ENCODE data around the gene SCAMP4. TPM values are rescaled to one million over a fixed set of nuclear protein-coding genes. Genes with fewer than 3 reads are reported as not detected.
A peak's percentile ranks its signal among the peaks of the same experiment; 100 is the strongest.

Gene SCAMP4
- total and polyA plus RNA-seq, 5 donors from 2014 or later = 8.2 to 20.8 (median 11.4) TPM

DNA sequence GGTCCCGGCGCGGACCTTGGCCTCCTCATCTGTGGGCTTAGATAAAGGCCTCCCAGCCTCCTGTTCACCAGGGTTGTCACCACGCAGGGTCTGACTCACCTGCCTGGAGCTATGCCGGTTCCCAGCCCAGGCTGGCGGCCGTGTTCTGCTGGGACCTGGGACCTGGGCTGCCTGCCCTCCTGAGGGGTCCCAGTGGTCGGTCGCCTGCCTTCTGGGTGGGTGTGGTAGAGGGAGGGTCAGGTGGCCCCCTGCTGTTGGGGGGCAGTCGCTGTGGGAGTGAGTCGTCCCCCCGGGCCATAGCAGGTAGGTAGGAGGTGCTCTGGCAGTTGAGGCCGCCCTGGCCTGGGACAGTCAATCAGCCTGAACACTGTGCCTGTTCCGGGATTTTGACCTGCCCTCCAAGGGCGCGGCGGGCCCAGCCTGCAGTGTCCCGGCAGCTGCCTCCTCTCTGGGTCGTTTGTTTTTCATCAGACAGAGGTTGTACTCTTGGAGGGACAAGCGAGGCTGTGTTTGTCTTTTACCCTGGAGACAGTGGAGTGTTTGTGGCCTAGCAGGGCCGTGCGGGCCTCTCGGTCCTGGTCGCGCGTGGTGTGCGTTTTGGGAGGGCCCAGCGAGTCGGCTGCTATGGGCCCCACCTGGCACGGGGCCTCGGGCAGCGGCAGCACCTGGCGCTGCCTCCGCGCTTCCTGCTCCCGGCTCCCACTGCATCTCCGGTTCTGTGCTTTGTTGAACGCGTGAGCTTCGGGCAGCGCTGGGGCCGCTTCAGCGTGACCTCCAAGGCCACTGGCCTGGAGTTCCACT lies 2.6 kb downstream of the SCAMP4 start:
- Histone ChIP-seq H3K27ac (ENCODE audit: insufficient read depth, low read length, poor library complexity, severe bottlenecking) (no peak overlapping the region), H3K9me3 (ENCODE audit: control insufficient read depth in 2 of 2, low read length in 2 of 2) (no peaks in the 10 kb centered on the region), H3K27me3 (ENCODE audit: control insufficient read depth, insufficient read depth, low read length) (no peaks in the 10 kb centered on the region), H3K36me3 (ENCODE audit: control insufficient read depth, insufficient read depth, low read length) (peaks cover 1% of the 10 kb centered on the region), H3K4me3 (ENCODE audit: low read depth, low read length) (no peak overlapping the region), H3K4me1 (ENCODE audit: control insufficient read depth, insufficient read depth, low read length, poor library complexity, severe bottlenecking) (peaks cover 20% of the 10 kb centered on the region)
- Mint-ChIP-seq H3K4me3 (peak overlapping the region in 1 of 4 donors; percentile 65), H3K4me1 (peaks cover 0 to 39% (median 4%) of the 10 kb centered on the region in 4 donors), H3K36me3 (no peaks in the 10 kb centered on the region), H3K9me3 (peaks cover 0 to 2% (median 0%) of the 10 kb centered on the region in 7 donors), H3K27ac (peak overlapping the region in 1 of 3 donors; percentile 9), H3K27me3 (no peaks in the 10 kb centered on the region)
- DNase-seq (no peak), ATAC-seq (ENCODE audit: low read depth in 2 of 2) (no peak)

DNA sequence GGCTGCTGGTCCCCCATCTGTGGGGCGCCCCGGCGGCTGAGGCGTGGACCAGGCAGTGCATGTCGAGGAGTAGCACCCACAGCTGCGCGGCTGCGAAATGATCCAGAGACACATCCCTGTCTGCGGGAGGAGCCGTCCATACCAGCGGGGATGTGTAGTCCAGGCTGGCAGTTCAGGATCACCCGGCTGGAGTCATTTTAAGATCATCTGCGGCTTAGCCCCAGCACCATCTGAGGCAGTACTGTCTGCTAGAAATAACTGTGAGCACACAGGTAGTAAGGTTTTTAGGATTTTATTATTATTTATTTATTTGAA lies 3.1 kb downstream of the SCAMP4 start:
- H3K4me1 ChIP-seq (ENCODE audit: control insufficient read depth, insufficient read depth, low read length, poor library complexity, severe bottlenecking) = peaks cover 20% of the 10 kb centered on the region
- H3K4me1 Mint-ChIP-seq = peaks cover 0 to 35% (median 4%) of the 10 kb centered on the region in 4 donors
- no peak for ATAC-seq (ENCODE audit: low read depth in 2 of 2)

DNA sequence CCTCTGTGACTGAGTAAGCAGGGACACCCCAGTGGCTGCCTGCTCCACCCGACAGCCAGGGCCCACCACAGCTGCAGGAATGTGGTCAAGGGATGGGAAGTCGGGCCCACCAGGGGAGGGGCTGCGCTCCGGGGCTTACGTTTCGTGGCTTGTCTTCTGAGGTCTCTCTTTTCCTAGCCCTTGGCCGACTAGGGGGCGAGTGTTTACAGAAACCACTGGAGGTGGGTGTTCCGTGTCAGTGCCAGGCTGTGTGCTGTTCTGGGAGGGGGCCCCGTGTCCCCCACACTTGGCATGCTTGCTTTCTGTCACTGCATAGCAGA lies 4.5 kb downstream of the SCAMP4 start:
- peaks cover 3% of the 10 kb centered on the region for H3K36me3 Mint-ChIP-seq
- Histone ChIP-seq H3K27me3 (ENCODE audit: control insufficient read depth, insufficient read depth, low read length) (no peaks in the 10 kb centered on the region), H3K27ac (ENCODE audit: insufficient read depth, low read length, poor library complexity, severe bottlenecking) (no peak overlapping the region), H3K4me3 (ENCODE audit: low read depth, low read length) (no peak overlapping the region), H3K9me3 (ENCODE audit: control insufficient read depth in 2 of 2, low read length in 2 of 2) (no peaks in the 10 kb centered on the region), H3K4me1 (ENCODE audit: control insufficient read depth, insufficient read depth, low read length, poor library complexity, severe bottlenecking) (peaks cover 19% of the 10 kb centered on the region), H3K36me3 (ENCODE audit: control insufficient read depth, insufficient read depth, low read length) (peaks cover 3% of the 10 kb centered on the region)
- H3K27me3 Mint-ChIP-seq = no peaks in the 10 kb centered on the region
- peak overlapping the region in 2 of 4 donors; percentile 10 to 77 for H3K4me3 Mint-ChIP-seq
- H3K9me3 Mint-ChIP-seq = no peaks in the 10 kb centered on the region
- H3K4me1 Mint-ChIP-seq = peaks cover 0 to 28% (median 4%) of the 10 kb centered on the region in 4 donors
- DNase-seq = no peak
- no peak for ATAC-seq (ENCODE audit: low read depth in 2 of 2)
- H3K27ac Mint-ChIP-seq = no peak overlapping the region

More for the DNA sequence above, 3.1 kb downstream of the SCAMP4 start:
- Mint-ChIP-seq H3K36me3 (peaks cover 1% of the 10 kb centered on the region), H3K4me3 (peak overlapping the region in 2 of 4 donors; percentile 47 to 64), H3K27me3 (no peaks in the 10 kb centered on the region), H3K27ac (no peak overlapping the region), H3K9me3 (peaks cover 0 to 2% (median 0%) of the 10 kb centered on the region in 7 donors)
- Histone ChIP-seq H3K36me3 (ENCODE audit: control insufficient read depth, insufficient read depth, low read length) (peaks cover 3% of the 10 kb centered on the region), H3K4me3 (ENCODE audit: low read depth, low read length) (no peak overlapping the region), H3K27ac (ENCODE audit: insufficient read depth, low read length, poor library complexity, severe bottlenecking) (no peak overlapping the region), H3K9me3 (ENCODE audit: control insufficient read depth in 2 of 2, low read length in 2 of 2) (no peaks in the 10 kb centered on the region), H3K27me3 (ENCODE audit: control insufficient read depth, insufficient read depth, low read length) (no peaks in the 10 kb centered on the region)
- DNase-seq = no peak

DNA sequence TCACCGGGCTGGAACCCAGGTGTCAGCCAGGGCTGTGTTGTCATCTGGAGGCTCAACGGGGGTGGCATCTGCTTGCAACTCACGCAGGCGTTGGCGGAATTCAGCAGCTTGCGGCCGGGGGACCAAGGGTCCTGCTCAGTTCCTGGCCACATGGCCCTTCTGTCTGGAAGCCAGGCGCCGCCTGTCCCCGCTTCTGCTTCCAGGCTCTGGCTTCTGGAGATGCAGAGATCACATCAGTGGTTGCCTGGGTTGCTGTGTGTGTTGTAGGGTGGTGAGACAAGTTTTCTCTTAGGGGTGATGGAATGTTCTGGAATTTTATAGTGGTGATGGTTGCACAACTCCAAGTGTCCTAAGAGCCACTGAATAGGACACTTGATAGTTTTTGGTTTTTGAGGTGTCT lies 5.0 kb downstream of the SCAMP4 start:
- Histone ChIP-seq H3K27ac (ENCODE audit: insufficient read depth, low read length, poor library complexity, severe bottlenecking) (no peak overlapping the region), H3K9me3 (ENCODE audit: control insufficient read depth in 2 of 2, low read length in 2 of 2) (no peaks in the 10 kb centered on the region), H3K4me3 (ENCODE audit: low read depth, low read length) (no peak overlapping the region), H3K4me1 (ENCODE audit: control insufficient read depth, insufficient read depth, low read length, poor library complexity, severe bottlenecking) (peaks cover 16% of the 10 kb centered on the region), H3K36me3 (ENCODE audit: control insufficient read depth, insufficient read depth, low read length) (peaks cover 3% of the 10 kb centered on the region), H3K27me3 (ENCODE audit: control insufficient read depth, insufficient read depth, low read length) (no peaks in the 10 kb centered on the region)
- peaks cover 0 to 25% (median 4%) of the 10 kb centered on the region in 4 donors for H3K4me1 Mint-ChIP-seq
- no peak for ATAC-seq (ENCODE audit: low read depth in 2 of 2)
- peak overlapping the region in 2 of 4 donors; percentile 32 to 77 for H3K4me3 Mint-ChIP-seq
- H3K27me3 Mint-ChIP-seq = no peaks in the 10 kb centered on the region
- no peak for DNase-seq
- H3K36me3 Mint-ChIP-seq = peaks cover 3% of the 10 kb centered on the region
- H3K27ac Mint-ChIP-seq = peak overlapping the region in 1 of 3 donors; percentile 78
- no peaks in the 10 kb centered on the region for H3K9me3 Mint-ChIP-seq

DNA sequence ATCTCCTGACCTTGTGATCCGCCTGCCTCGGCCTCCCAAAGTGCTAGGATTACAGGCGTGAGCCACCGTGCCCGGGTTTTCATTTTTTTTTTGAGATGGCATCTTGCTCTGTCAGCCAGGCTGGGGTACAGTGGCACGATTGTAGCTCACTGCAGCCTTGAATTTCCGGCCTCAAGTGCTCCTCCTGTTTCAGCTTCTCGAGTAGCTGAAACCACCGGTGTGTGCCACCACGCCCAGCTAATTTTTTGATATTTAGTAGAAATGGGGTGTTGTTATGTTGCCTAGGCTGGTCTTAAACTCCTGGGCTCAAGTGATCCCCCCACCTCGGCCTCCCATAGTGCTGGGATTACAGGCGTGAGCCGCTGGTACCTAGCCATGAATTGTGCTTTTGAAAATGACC lies 5.9 kb downstream of the SCAMP4 start:
- H3K27me3 ChIP-seq (ENCODE audit: control insufficient read depth, insufficient read depth, low read length) = no peaks in the 10 kb centered on the region
- Mint-ChIP-seq H3K36me3 (peaks cover 3% of the 10 kb centered on the region), H3K9me3 (no peaks in the 10 kb centered on the region), H3K4me1 (peaks cover 0 to 20% (median under 1%) of the 10 kb centered on the region in 4 donors), H3K27me3 (no peaks in the 10 kb centered on the region), H3K27ac (no peak overlapping the region), H3K4me3 (peak overlapping the region in 2 of 4 donors; percentile 27 to 77)
- H3K36me3 ChIP-seq (ENCODE audit: control insufficient read depth, insufficient read depth, low read length) = peaks cover 3% of the 10 kb centered on the region
- H3K4me3 ChIP-seq (ENCODE audit: low read depth, low read length) = no peak overlapping the region
- DNase-seq (peak in 1 of 3 donors; percentile 34), ATAC-seq (ENCODE audit: low read depth in 2 of 2) (no peak)
- H3K4me1 ChIP-seq (ENCODE audit: control insufficient read depth, insufficient read depth, low read length, poor library complexity, severe bottlenecking) = peaks cover 9% of the 10 kb centered on the region
- H3K27ac ChIP-seq (ENCODE audit: insufficient read depth, low read length, poor library complexity, severe bottlenecking) = no peak overlapping the region
- H3K9me3 ChIP-seq (ENCODE audit: control insufficient read depth in 2 of 2, low read length in 2 of 2) = no peaks in the 10 kb centered on the region

DNA sequence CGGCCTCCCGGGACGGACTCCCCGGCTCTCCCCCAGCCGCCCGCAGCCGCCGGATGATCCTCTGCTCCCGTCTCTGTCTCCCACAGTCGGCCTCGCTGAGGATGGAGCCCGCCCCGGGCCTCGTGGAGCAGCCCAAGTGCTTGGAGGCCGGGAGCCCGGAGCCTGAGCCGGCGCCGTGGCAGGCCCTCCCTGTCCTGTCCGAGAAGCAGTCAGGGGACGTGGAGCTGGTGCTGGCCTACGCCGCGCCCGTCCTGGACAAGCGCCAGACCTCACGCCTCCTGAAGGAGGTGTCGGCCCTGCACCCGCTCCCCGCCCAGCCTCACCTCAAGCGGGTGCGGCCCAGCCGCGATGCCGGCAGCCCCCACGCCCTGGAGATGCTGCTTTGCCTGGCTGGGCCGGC lies 6.8 kb downstream of the SCAMP4 start:
- Histone ChIP-seq H3K27ac (ENCODE audit: insufficient read depth, low read length, poor library complexity, severe bottlenecking) (no peak overlapping the region), H3K36me3 (ENCODE audit: control insufficient read depth, insufficient read depth, low read length) (peaks cover 3% of the 10 kb centered on the region), H3K9me3 (ENCODE audit: control insufficient read depth in 2 of 2, low read length in 2 of 2) (no peaks in the 10 kb centered on the region), H3K27me3 (ENCODE audit: control insufficient read depth, insufficient read depth, low read length) (no peaks in the 10 kb centered on the region), H3K4me3 (ENCODE audit: low read depth, low read length) (no peak overlapping the region), H3K4me1 (ENCODE audit: control insufficient read depth, insufficient read depth, low read length, poor library complexity, severe bottlenecking) (peaks cover 8% of the 10 kb centered on the region)
- ATAC-seq (ENCODE audit: low read depth in 2 of 2) = no peak
- no peaks in the 10 kb centered on the region for H3K27me3 Mint-ChIP-seq
- no peak overlapping the region for H3K27ac Mint-ChIP-seq
- H3K36me3 Mint-ChIP-seq = peaks cover 3% of the 10 kb centered on the region
- no peak overlapping the region for H3K4me3 Mint-ChIP-seq
- no peaks in the 10 kb centered on the region for H3K9me3 Mint-ChIP-seq
- H3K4me1 Mint-ChIP-seq = peaks cover 0 to 20% (median under 1%) of the 10 kb centered on the region in 4 donors
- no peak for DNase-seq

DNA sequence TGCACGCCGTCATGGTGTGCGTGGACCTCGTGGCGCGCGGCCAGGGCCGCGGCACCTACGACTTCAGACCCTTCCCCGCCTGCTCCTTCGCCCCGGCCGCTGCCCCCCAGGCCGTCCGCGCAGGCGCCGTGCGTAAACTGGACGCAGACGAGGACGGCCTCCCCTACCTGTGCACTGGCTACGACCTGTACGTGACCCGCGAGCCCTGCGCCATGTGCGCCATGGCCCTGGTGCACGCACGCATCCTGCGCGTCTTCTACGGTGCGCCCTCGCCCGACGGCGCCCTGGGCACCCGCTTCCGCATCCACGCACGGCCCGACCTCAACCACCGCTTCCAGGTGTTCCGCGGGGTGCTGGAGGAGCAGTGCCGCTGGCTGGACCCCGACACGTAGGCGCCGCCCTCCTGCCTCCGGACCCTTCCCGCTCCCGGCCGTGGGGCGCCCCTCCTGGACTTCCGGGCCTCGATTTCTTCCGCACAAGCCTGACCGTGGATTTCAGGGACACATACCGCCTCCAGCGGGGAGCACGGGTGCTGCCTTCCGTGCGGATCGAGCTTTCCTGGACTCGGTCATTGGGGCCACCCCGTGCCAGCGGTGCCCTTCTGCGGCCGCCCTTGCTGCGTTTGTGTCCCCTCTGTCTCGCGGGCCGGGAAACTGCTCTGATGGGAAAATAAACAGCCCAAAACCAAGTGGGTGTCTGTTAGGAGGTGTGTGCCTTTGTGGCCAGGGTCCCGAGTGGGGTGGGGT lies 7.7 kb downstream of the SCAMP4 start:
- Histone ChIP-seq H3K4me1 (ENCODE audit: control insufficient read depth, insufficient read depth, low read length, poor library complexity, severe bottlenecking) (peaks cover 8% of the 10 kb centered on the region), H3K4me3 (ENCODE audit: low read depth, low read length) (no peak overlapping the region), H3K9me3 (ENCODE audit: control insufficient read depth in 2 of 2, low read length in 2 of 2) (no peaks in the 10 kb centered on the region), H3K27me3 (ENCODE audit: control insufficient read depth, insufficient read depth, low read length) (no peaks in the 10 kb centered on the region), H3K27ac (ENCODE audit: insufficient read depth, low read length, poor library complexity, severe bottlenecking) (no peak overlapping the region), H3K36me3 (ENCODE audit: control insufficient read depth, insufficient read depth, low read length) (peaks cover 3% of the 10 kb centered on the region)
- Mint-ChIP-seq H3K27ac (no peak overlapping the region), H3K36me3 (peaks cover 3% of the 10 kb centered on the region), H3K4me3 (no peak overlapping the region), H3K9me3 (no peaks in the 10 kb centered on the region), H3K4me1 (peaks cover 0 to 17% (median under 1%) of the 10 kb centered on the region in 4 donors), H3K27me3 (no peaks in the 10 kb centered on the region)
- ATAC-seq (ENCODE audit: low read depth in 2 of 2) (no peak), DNase-seq (no peak)
